PC-3 (cell line): Measurements from ENCODE around the gene BTBD17. TPM values are rescaled to one million over a fixed set of nuclear protein-coding genes. Genes with fewer than 3 reads are reported as not detected.

Source experiments
- ATAC-seq: fragments of 200-7000 bp; cut with Tn5 transposase; 2 replicates; pipeline ENCODE4 v1.9.1; 2020; ENCODE audit warnings: mild to moderate bottlenecking, moderate library complexity
- BruUV-seq: library from RNA; stranded (reverse); fragments of 400-500 nt; replicated peaks from 2 replicates; lab custom pipeline; 2021; lab: Mats Ljungman, UMichigan
- CTCF ChIA-PET: fragments of 300-600 bp; sonication (Branson Sonifier 250); formaldehyde crosslinking; loops from one replicate; lab custom pipeline; 2022; ENCODE audit warnings: antibody characterized with exemption; lab: Charles Lee
- POLR2A ChIA-PET: fragments of 300-600 bp; sonication (Branson Sonifier 250); formaldehyde crosslinking; loops from one replicate; lab custom pipeline; 2022; ENCODE audit warnings: antibody characterized with exemption; ENCODE audit not compliant: unreplicated experiment; lab: Charles Lee
- DNase-seq: peaks from one replicate; pipeline ENCODE4 v3.0.0-alpha.2; 2015
- H2AFZ ChIP-seq: fragments of 300-600 bp; sonication (generic); 2 replicates; pipeline ENCODE4 v1.6.0; 2016; ENCODE audit warnings: antibody characterized with exemption, low read length
- H3F3A ChIP-seq: fragments of 300-600 bp; sonication (generic); one replicate; pipeline ENCODE4 v1.6.0; 2017; ENCODE audit warnings: antibody characterized with exemption, low read length, control low read depth, mild to moderate bottlenecking; ENCODE audit not compliant: unreplicated experiment
- H3K27ac ChIP-seq: fragments of 300-600 bp; sonication (generic); 2 replicates; pipeline ENCODE4 v1.5.1; 2016; ENCODE audit warnings: mild to moderate bottlenecking, low read length
- H3K27me3 ChIP-seq: fragments of 300-600 bp; sonication (generic); 2 replicates; pipeline ENCODE4 v1.6.1; 2016; ENCODE audit warnings: low read length, mixed read lengths
- H3K36me3 ChIP-seq: fragments of 300-600 bp; sonication (generic); 2 replicates; pipeline ENCODE4 v1.6.1; 2016; ENCODE audit warnings: low read depth, mixed run types, low read length, mixed read lengths
- H3K4me1 ChIP-seq: fragments of 300-600 bp; sonication (generic); 2 replicates; pipeline ENCODE4 v1.5.1; 2016; ENCODE audit warnings: low read length; ENCODE audit not compliant: insufficient read depth
- H3K4me2 ChIP-seq: fragments of 300-600 bp; sonication (generic); 2 replicates; pipeline ENCODE4 v1.6.0; 2016; ENCODE audit warnings: low read length
- H3K4me3 ChIP-seq: fragments of 300-600 bp; sonication (generic); 2 replicates; pipeline ENCODE4 v1.5.1; 2016; ENCODE audit warnings: mild to moderate bottlenecking, low read length, mixed read lengths
- H3K79me2 ChIP-seq: fragments of 300-600 bp; sonication (generic); 2 replicates; pipeline ENCODE4 v1.6.1; 2017; ENCODE audit warnings: low read length, mixed read lengths
- H3K9ac ChIP-seq: fragments of 300-600 bp; sonication (generic); 2 replicates; pipeline ENCODE4 v1.6.0; 2016; ENCODE audit warnings: mild to moderate bottlenecking, low read length
- H3K9me2 ChIP-seq: fragments of 300-600 bp; sonication (generic); replicated peaks from 2 replicates; pipeline ENCODE4 v1.6.1; 2016; ENCODE audit warnings: mixed run types, low read length, mixed read lengths
- H3K9me3 ChIP-seq: fragments of 300-600 bp; sonication (generic); 2 replicates; pipeline ENCODE4 v1.6.1; 2016; ENCODE audit warnings: low read length, mixed read lengths
- H4K20me1 ChIP-seq: fragments of 300-600 bp; sonication (generic); 2 replicates; pipeline ENCODE4 v1.6.1; 2016; ENCODE audit warnings: low read length, mixed read lengths
- EZH2 ChIP-seq: fragments of 300-600 bp; sonication (generic); IDR thresholded peaks from one replicate; pipeline ENCODE4 v1.6.1; 2017; ENCODE audit warnings: antibody characterized with exemption, mild to moderate bottlenecking, low read length; ENCODE audit not compliant: unreplicated experiment
- EZH2phosphoT487 ChIP-seq: fragments of 300-600 bp; sonication (generic); IDR thresholded peaks from 2 replicates; pipeline ENCODE4 v1.6.1; 2018; ENCODE audit warnings: mild to moderate bottlenecking, antibody characterized with exemption, low read length, borderline replicate concordance
- intact Hi-C: fragments of 100-400 bp; cut with micrococcal nuclease; formaldehyde crosslinking; loops from 2 replicates; pipeline ENCODE4 v1.9.0; 2023
- total RNA-seq: library from RNA; depleted of rRNA; stranded (reverse); fragments of >200 nt; gene quantifications from 2 replicates; pipeline ENCODE4 v1.2.3, GENCODE V29; 2014
- TF ChIP-seq, protein P1 (sequence below): fragments of 300-600 bp; sonication (generic); conservative IDR thresholded peaks from 2 replicates; pipeline ENCODE4 v1.5.1; 2017; ENCODE audit warnings: antibody characterized with exemption, low read depth, mild to moderate bottlenecking, low read length

BTBD17 gene
- total RNA-seq, 1 experiment from 2014 or later, result not detected

DNA sequence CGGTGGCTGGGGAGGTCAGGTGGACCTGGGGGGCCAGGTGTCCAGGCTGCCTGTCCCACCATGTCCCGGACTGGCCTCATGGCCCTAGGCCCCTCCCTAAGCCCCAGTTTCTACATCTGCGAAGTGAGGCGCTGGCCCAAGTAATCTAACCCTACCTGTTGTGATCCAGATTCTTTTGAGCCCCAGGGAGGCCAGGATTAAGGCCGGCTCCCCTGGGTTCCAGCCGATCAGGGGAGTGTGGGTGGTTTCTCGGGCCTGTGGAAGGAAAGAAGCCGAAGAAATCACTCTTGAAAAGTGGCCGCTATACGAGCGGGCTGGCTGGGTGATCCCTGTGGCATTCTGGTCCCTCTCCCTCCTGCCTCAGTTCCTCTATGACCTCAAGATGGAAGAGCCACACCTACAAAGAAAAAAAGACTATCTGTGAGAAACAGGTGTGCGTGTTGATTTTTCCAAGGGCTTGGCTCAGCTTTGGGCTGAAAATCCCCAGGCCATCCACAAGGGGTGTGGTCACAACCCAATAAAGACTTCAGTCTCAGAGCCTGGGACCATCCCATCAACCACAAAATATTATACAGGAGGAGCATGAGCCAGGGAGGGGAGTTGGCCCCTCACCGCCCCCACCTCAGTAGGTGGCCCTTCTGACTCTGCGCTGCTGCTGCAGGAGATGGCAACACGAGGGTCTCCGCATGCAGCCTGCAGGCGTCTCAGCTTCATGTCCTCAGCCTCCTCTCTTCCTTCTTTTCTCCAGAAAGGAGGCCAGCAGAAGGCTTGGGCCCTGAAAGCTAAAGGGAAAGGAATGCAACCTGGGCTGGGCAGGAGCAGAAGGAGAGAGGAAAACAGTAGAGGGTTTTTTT lies 25.9 kb upstream of the BTBD17 start:
- Histone ChIP-seq H3K9me2 (no peaks in the 10 kb centered on the region), H3K9me3 (no peaks in the 10 kb centered on the region), H3K36me3 (no peaks in the 10 kb centered on the region), H3K9ac (no peak overlapping the region), H3K27ac (no peak overlapping the region), H2AFZ (no peak overlapping the region), H3K4me2 (no peak overlapping the region), H3F3A (no peaks in the 10 kb centered on the region), H3K79me2 (no peaks in the 10 kb centered on the region), H3K4me3 (no peak overlapping the region), H4K20me1 (no peaks in the 10 kb centered on the region), H3K27me3 (no peaks in the 10 kb centered on the region), H3K4me1 (no peaks in the 10 kb centered on the region)
- no peak for TF ChIP-seq EZH2phosphoT487
- TF ChIP-seq, protein P1, sequence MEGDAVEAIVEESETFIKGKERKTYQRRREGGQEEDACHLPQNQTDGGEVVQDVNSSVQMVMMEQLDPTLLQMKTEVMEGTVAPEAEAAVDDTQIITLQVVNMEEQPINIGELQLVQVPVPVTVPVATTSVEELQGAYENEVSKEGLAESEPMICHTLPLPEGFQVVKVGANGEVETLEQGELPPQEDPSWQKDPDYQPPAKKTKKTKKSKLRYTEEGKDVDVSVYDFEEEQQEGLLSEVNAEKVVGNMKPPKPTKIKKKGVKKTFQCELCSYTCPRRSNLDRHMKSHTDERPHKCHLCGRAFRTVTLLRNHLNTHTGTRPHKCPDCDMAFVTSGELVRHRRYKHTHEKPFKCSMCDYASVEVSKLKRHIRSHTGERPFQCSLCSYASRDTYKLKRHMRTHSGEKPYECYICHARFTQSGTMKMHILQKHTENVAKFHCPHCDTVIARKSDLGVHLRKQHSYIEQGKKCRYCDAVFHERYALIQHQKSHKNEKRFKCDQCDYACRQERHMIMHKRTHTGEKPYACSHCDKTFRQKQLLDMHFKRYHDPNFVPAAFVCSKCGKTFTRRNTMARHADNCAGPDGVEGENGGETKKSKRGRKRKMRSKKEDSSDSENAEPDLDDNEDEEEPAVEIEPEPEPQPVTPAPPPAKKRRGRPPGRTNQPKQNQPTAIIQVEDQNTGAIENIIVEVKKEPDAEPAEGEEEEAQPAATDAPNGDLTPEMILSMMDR, result no peak
- TF ChIP-seq EZH2, result no peak
- no peak for DNase-seq
- ChIA-PET CTCF (interaction anchor here (0.5 kb wide), 1 partner anchor 1523 kb away, joined by 6 read pairs; no protein-coding TSS in a partner anchor), POLR2A (no interaction called here)
- intact Hi-C loops, result no loop called here
- peak; percentile 42 for ATAC-seq
- no TSS peak for BruUV-seq

DNA sequence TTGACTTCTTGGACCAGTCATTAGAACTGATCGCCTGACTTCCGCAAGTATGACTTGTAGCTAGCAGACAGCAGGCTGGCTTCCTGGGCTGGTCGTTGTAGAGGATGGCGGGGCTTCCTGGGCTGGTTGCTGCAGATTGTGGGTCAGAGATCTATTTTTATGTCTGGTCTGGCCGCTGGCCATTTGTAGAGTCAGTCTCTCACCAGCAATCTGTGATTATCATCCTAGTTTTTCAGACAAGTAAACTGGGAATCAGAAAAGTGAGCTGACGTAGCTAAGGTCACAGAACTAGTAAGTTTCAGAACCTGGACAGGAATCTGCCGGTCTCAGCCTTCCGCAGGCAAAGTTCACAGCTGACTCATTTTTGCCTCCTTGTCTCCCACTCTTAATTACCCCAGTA lies 24.7 kb upstream of the BTBD17 start:
- DNase-seq, result no peak
- no peak for ATAC-seq
- ChIA-PET CTCF (no interaction called here), POLR2A (no interaction called here)
- Histone ChIP-seq H4K20me1 (no peaks in the 10 kb centered on the region), H3K4me1 (no peaks in the 10 kb centered on the region; the same call in 1 of the 2 replicates), H3K27me3 (no peaks in the 10 kb centered on the region), H3K9ac (no peak overlapping the region), H3K36me3 (no peaks in the 10 kb centered on the region), H3K4me2 (no peak overlapping the region), H3K27ac (no peak overlapping the region), H3K79me2 (no peaks in the 10 kb centered on the region), H2AFZ (no peak overlapping the region), H3F3A (no peaks in the 10 kb centered on the region), H3K4me3 (no peak overlapping the region), H3K9me3 (no peaks in the 10 kb centered on the region), H3K9me2 (no peaks in the 10 kb centered on the region)
- intact Hi-C loops, result no loop called here
- no TSS peak for BruUV-seq
- TF ChIP-seq EZH2 (no peak), EZH2phosphoT487 (no peak)
- TF ChIP-seq, protein P1, result no peak

DNA sequence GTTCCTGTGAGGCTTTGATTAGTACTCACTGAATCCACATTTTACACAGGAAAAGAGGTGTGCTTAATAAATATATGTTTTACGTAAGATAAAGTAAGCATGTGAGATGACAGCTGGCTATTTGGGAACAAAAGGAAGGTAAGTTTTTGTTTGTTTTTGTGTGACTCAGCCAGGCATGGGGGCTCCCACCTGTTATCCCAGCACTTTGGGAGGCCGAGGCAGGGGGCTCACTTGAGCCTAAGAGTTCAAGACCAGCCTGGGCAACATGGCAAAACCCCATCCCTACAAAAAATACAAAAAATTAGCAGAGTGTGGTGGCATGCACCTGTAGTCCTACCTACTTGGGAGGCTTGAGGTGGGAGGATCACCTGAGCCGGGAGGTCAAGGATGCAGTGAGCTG lies 23.5 kb upstream of the BTBD17 start:
- Histone ChIP-seq H3K36me3 (no peaks in the 10 kb centered on the region), H3K4me3 (no peak overlapping the region), H3K4me1 (peaks cover 11% of the 10 kb centered on the region), H3K9me3 (no peaks in the 10 kb centered on the region), H3K27ac (no peak overlapping the region), H3K9ac (no peak overlapping the region), H4K20me1 (no peaks in the 10 kb centered on the region), H3K9me2 (no peaks in the 10 kb centered on the region), H3F3A (no peaks in the 10 kb centered on the region), H3K27me3 (no peaks in the 10 kb centered on the region), H2AFZ (no peak overlapping the region), H3K79me2 (no peaks in the 10 kb centered on the region), H3K4me2 (no peak overlapping the region)
- TF ChIP-seq EZH2phosphoT487 (no peak), EZH2 (no peak)
- TF ChIP-seq, protein P1, result no peak
- ATAC-seq (no peak), DNase-seq (no peak)
- CTCF ChIA-PET, result interaction anchor here (0.6 kb wide), 1 partner anchor 80 kb away, joined by 3 read pairs; no protein-coding TSS in a partner anchor
- BruUV-seq, result no TSS peak
- POLR2A ChIA-PET, result no interaction called here
- intact Hi-C loops, result no loop called here
